DMS53 (cell line): ENCODE measurements around the gene ZBTB34.

ENCODE experiments used
- DNase-seq: peaks from one replicate; lab custom pipeline; 2025; lab: John Stamatoyannopoulos, UW

Gene ZBTB34

DNA sequence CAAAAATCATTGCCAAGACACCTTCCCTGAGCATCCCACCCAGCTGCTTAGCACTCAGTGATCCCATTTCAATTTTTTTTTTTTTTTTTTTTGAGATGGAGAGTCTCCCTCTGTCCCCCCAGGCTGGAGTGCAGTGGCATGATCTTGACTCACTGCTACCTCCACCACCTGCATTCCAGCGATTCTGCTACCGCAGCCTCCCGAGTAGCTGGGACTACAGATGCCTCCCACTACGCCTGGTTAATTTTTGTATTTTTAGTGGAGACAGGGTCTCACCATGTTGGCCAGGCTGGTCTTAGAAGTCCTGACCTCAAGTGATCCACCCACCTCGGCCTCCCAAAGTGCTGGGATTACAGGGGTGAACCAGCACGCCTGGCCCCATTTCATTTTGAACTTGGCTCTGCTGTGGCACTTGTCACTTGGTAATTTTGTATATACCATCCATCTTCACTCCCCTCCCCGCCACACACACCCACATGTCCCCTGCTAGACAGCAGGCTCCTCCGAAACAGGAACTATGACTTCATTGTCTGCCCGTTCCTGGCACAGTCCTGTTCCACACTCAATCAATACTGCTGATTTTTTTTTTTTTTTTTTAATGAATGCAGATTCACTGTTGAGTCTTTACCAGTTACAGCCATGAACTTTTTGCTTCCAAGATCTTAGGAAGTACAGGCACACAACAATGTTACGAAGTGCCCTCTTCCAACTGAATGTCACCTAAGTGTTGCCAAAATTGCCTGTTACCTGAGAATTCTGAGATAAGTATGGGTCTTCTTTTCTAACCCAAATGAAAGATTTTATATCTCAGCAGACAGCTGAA lies 17.3 kb upstream of the ZBTB34 start:
- DNase-seq, result no peak

DNA sequence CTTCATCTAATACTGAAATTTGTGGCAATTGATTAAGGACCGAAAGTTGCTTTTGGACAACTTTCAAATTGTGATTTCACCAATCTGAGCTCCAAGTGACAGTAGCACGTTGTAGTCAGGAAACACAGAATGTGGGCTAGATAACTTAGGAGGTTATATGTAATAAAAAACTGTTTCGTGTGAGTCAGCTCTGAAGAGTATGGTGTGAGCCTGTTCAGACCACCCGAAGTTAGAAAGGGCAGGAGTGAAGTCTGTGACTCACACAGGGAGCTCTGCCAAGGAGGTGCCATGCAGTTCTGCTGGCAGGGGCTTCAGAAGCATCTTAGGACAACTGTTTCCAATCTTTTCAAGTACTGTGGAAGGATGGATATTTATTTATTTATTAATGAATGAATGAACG lies 16.4 kb upstream of the ZBTB34 start:
- DNase-seq, result no peak

DNA sequence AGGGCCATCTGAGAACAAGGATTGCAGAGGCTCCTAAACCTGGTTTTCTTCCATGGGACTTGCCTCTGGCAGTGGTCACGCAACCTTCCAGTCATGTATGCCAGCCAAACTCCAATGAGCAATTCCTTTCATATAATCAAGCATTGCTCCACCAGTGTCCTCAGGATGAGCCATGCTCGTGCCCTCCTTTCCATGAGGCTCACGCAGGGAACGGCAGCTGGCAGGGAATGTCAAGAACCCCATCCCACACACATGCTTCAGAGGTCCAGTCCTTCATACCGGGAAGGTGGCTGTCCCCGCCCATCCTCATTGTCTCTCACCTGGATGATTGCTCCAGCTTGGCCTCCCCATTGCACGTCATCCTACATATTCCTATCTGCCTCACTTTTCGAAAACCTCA lies 13.4 kb upstream of the ZBTB34 start:
- DNase-seq, result no peak

DNA sequence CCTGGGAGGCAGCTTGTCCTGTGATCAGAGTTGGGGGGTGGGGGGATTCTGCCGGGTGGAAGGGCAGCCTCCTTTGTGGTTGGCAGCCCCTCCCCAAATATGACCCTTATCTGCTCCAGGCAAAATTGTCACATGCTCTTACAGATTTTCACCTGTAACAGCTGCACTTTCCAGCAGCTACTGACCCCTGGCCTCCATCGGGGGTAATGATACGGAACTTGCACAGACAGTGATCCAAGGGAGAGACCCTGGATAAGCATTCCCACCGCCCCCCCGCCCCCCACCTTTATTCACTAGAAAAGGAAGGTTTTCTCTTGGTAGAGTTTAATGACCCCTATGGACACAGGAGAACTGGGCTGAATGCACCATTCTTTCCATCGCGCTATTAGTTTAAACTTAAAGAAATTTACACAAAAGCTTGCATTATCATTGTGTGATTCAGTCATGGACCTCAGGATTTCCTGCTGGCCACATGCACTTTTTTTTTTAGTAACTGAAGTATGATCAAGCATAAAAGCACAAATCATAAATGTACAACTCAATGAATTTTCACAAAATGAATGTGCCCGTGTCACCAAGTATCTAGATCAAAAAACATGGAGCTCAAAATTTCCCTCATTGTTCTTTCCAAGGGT lies 10.7 kb upstream of the ZBTB34 start:
- no peak for DNase-seq

DNA sequence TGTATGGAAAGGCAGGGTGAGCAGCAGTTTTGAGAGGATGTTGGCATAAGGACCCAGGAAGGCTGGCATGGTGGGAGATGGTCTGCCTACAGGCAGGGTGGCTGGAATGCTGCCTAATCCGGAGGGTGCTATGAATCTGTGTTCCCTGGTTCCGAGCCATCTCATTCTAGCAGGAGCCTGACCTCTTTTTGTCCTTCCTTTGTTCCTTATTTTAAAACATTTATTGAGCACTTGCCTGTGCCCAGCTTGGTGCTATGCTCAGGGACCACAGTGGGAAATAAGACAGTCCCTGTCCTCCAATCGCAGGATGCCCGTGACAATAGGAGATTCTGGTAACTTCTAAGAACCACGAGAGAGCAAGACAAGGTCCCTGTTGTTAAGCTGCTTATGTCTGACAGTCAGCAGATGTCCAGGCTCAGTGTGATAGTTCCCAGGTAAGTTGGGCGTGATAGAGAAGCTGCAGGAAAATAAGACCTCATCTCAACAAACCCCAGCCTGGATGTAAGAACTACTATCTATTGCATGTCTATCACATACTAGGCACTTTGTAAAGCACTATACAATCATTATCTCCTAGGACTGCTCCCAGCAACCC lies 9.1 kb upstream of the ZBTB34 start:
- DNase-seq, result no peak

DNA sequence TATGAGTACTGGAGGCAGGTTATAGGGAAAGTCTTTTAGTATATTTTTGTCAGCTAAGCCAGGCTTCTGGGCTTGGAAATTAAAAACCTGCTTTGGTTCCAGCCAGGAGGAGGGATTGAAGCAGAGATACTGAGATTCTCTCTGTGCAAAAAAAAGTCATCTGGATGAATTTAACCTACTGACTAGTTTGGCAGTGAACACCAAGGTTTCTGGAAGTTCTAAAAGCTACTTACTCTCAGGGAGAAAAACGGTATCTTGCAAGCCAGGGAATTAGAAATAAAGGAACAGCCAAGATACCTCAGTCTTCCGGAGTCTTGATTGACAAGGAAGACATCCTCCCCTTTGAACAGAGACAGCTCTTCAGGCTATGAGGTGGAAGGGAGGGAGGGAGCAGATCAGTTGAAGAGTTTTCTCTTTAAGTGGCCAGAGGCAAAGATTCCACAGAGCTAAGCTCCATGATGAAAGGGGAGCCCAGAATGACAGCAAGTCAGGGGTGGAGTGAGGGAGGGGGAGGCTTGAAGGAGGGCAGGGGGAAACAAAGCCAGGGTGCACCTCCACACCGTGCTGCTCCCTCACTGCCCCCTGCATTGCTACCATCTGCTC lies 8.3 kb upstream of the ZBTB34 start:
- no peak for DNase-seq

DNA sequence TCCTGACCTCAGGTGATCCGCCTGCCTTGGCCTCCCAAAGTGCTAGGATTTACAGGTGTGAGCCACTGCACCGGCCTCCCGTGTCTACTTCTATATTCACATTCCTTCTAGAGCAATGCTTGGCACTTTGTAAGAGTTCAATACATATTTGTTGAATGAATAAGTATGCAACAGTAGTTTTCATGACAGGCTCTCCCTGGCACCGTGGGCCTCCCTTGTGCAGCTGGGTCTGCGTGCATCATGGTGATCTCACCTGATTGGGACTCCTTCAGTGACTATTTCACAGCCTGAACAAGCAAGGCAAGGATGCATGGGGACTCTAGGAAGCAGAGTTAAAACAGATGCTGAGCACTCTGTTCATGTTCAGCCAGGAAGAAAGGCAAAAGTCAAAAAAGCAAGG lies 6.8 kb upstream of the ZBTB34 start:
- no peak for DNase-seq

DNA sequence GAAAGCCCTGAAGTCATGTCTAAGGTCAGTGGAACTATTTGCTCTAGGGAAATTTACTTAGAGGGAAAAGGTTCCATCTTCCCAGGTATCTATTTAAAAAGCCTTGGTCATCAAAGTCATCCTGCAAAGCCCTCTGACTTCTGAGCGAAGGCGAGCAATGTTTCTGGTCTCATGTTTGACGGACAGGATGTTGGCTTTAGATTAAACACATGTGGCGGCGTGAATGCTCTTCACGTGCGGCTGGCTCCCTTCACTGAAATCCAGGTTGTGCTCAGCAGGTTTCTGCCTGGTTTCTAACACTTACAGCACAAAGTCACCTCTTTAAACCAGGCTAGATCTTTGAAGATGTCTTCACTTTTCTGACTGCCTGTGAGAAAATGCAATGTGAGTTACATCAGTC lies 5.7 kb upstream of the ZBTB34 start:
- DNase-seq, result no peak

DNA sequence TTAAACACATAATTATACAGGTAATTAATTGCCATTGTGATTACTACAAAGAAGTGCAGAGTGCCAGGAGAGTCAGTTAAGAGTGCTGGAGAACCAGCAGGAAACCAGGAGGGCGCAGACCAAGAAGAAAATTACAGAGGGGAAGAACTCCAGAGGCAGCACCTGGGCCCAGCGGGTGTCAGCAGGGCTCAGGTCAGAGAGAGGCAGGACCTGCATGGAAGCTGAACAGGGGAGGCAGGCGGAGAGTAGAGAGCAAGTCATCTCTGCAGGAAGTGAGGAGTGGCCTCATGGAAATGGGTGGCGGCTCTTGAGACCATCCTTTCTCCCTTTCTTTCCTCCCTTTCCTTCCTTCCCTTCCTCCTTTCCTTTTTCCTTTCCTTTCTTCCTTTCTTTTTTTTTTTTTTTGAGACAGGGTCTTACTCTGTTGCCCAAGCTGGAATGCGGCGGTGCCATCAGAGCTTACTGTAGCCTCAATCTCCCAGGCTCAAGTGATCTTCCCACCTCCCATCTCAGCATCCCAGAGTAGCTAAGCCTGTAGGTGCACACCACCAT lies 4.0 kb upstream of the ZBTB34 start:
- DNase-seq, result no peak

DNA sequence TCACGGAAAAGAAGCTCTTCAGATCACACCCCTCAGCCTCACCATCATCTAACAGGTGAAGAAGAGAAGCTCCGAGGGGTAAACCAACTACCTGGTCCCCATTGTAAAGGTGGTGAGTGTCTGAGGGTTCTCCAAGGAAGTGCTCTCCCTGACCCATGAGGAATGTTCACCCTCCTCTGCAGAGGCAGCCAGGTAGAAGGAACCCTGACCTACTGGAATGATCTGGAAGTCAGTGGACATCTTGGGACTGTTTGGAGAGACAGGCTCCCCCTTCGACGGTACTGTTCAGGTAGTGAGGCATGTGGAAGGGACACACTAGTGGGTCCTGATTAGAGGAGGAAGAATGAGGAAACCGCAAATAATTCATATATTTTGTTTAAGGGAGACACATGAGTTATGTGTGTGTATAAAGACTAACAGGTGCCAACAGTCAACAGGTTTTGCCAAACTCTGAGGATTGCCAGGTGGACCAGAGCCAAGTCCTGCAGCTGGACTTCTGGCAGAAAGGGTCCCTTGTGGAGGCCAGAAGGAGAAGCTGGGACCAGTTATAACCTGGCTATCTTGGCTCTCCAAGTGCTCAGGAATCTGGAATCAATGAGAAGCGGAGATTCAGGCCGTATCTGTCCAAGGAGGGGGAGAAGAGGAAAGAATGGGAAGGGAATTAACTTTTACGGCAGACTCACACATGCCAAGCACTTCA lies 3.0 kb upstream of the ZBTB34 start:
- DNase-seq, result no peak

DNA sequence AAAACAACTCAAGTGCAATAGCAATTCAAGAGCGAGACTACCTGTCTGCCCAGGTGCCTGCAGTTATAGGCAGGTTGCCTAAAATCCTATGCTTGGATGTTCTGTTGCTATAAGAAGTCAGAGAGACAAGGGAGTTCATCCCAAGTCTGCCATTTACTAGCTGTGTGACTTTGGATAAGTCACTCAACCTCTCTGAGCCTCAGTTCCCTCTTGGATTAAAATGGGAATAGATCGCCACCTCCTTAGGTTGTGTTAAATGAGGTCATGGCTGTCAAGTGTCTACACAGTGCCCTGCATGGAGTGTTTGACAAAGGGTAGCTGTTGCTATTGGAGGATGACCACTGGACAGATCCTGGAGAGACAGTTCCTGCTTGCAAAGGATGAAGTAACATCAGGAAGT lies 1.3 kb upstream of the ZBTB34 start:
- peak; percentile 60 for DNase-seq

DNA sequence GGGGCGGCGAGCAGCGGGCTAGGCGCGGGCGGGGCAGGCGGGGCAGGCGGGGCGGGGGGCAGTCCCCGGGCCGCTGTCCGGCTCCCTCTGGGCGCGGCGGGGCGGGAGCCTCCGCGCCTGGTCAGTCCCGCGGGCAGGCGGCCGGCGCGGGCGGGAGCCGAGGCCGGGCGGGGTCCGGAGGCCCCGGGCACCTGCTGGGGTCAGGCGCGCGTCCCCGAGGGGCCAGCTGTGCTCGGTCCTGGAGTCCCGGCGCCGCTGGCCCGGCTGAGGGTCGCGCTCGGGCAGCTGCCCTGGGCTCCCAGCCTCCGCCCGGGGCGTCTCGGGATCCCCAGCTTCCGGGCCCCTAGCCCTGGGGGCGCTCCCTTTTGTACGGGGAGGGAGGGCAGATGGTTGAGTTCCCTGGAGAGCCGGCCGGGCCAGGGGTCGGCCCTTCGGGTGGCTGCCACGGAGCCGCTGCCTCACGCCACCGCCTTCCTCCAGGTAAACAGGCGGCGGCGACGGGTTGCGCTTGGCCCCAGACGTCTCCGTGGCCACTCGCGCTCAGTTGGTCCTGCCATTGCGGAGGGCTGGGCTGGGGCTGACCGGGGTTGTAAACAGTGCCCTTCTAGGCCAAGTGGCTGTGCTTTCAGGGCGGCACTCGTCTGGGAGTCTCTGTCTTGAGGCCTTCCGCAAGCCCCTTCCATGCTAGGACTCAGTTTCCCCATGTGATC lies 473 bp downstream of the ZBTB34 start:
- DNase-seq, result peak; percentile 65

DNA sequence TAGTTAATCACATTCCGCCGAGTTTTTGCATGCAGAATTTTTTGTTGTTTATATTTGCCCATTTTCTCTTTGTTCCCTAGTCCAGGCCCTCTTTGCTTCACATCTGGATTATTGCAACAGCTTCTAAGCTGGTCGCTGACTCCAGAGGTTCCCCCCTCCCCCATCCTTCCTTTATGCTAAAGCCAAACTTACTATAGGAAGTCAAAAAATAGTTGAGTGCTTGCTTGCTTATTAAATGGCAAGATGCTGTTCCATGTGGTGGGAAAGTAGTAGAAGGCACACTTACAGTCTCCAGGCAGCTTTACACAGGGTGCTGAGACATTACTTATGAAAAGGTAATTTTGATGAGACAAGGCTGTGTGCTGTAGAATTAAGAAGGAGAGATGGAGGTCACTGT lies 1.3 kb downstream of the ZBTB34 start:
- no peak for DNase-seq

DNA sequence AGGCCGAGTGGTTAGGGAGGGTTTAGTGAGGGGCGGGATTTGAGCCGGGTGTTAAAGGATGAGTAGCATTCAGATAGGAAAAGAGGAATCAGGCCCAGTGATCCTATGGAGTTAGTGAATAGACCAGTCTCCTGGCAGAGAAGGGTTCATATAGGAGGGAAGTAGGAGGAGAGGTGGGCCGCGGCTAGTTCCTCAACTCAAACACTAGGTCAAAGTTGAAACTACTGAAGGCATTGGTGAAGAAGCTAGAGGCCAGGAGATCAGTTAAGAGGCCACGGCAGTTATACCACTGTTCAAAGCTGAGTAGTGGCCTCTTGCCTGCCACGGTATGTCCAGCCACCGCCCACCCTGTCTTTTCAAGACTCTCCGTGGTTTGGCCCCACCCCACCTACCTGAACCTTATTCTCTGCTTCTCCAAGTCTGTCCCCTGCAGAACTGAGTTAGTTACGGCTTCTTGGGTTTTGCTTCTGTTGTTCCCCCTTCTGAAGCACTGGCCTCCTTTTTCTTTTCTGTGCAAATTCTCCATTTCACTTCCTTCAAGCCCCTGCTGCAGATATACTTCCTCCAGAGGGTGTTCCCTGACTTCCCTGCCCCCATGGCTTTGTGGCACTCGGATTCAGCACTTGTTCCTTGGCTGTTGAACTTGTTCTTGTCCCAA lies 1.8 kb downstream of the ZBTB34 start:
- no peak for DNase-seq

DNA sequence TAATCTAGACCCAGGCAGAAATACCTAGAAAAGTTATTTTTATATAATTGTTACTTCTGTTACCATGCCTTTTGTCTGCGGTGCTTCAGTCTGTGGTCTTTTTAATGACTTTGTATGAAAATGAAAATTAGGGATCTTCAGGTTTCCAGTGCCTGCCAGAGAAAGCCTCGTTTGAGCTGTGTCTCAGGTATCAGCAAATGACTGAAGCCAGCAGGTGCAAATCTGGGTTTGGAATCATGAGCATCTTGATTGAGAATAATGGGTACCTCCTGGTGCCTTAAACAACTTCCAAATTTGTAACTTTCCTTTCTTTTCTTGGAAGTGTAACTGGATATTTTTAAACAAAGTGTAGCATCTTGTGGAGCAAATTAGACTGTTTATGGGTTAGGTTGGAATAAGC lies 4.3 kb downstream of the ZBTB34 start:
- no peak for DNase-seq

DNA sequence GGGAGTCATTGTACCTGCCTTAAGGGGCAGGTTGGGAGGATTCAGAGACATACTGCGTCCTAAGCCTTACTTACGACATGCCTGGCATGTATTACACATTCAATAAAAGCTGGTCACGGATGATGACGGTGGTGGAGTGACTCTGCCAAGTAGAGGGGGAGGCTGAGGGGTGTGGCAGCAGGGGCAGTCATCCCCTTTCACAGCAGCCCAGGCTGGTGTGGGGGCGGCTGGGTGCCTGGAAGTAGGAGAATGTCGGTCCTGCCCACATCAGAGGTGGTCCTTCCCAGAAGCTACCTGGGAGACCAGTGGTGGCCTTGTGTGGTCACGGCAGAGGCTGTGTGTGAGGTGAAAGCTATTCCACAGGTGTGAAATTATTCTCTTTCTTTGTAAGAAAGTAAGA lies 8.9 kb downstream of the ZBTB34 start:
- DNase-seq, result no peak

DNA sequence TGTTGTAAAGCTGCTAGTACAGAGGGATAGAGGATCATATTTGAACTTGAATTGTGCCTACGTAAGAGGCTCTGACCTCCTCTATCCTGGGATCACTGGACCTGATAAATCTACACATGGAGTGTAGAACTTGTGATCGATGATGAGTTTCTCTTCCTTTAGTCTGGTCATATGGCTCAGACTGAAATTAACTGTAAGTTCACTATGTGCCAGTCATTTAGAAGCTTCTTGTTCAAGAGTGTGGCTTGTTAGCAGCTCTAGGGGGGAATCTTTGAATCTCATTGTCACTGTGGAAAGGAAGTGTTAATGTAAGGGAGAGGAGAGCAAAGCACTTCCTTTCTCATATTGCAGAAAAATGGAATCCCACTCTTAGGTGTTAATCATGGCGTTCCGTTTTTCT lies 12.1 kb downstream of the ZBTB34 start:
- DNase-seq, result no peak

DNA sequence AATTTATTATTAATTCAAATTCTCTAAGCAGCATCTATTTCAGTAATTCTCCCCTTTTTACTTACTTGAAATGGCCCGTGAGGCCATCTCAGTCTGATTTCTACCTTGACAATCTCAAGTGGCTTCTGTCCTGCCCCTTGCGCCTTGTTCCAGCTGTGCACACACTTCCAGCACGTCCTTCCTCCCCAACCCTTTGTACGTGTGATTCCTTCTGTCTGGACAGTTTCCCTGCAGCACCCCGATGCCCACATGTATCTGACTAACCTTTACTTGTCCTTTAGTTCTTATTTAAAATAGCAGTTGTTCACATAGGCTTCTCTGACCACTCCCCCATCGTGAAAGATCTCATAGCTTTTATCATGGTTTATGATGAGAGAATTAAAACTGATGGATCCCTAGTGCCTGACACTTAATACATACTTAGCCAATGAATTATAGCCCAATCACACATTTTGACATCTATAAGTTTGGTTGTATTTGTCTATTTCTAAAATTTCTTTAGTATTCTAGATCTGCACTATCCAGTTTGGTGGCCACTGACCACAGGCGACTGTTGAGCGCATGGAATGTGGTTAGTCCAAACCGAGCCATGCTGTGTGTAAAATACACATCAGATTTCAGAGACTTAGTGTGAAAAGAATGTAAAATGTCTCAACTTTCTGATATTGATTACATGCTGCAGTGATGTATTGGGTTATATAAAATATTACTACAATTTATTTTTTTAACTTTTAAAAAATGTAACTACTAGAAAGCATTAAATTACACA lies 14.3 kb downstream of the ZBTB34 start:
- peak; percentile 76 for DNase-seq

DNA sequence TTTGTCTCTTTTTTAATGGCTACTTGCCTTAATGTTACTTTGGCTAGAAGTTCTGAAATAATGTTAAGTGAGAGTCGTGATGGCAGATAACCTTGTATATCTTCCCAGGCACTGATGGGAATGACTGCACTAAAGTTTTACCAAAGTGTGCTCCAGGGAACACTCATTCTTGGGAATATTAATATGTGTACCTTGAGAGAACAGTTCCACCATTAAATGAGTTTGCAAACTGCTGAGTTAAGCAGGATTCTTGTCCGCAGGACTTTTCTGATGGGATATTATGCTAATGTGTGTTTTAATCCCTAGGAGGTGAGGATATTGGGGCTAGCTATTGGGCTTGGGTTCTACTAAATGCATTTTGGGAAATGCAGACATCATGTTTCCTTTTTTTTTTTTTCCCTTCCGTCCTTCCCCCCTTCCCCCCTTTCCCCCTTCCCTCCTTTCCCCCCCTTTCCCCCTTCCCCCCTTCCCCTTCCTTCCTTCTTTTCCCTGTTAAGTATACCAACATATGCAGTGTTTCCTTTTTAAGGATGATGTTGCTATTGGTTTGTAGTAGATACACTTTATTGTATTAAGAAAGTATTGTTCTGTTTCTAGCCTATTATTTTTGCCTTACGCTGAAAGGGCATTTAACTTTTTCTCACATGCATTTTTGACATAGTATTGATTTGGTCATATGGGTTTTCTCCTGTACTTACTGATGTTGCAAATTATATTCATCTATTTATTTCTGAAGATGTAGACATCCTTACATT lies 15.5 kb downstream of the ZBTB34 start:
- no peak for DNase-seq
